ENCODE measurements around the gene MLXIP.
"Not testable (repeated sequence)": the region's sequence is repeated elsewhere in the genome, so short reads cannot be mapped to it uniquely, and the experiment has no call there.

MLXIP gene

DNA sequence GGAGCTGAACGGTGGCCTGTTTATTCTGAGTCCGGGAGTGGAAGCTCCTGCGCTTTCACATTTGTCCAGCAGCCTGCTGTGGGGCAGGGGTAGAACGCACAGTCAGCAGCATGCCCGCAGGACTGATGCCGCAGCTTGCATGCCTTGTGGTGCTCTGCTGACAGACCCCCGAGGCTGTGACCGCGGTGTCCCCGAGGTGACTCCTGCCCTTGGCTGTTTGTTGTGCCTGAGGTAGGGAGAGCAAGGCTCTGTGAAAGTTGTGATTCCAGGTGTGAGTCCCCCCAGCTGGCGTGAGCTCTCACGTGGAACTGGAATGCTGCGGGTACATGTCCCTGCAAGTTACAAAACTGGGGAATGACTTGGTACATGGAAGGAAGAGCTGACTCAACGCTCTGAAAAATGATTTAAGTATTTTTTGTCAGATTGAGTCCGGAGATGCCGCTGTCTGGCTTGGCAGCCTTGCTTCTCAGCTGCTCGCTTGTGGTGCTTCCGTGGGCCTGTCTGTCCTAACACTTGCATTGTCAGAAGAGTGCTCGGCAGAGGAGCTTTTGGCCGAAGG, 18.1 kb downstream of the MLXIP start:
- no peak for DNase-seq (ENCODE audit: low read depth)

DNA sequence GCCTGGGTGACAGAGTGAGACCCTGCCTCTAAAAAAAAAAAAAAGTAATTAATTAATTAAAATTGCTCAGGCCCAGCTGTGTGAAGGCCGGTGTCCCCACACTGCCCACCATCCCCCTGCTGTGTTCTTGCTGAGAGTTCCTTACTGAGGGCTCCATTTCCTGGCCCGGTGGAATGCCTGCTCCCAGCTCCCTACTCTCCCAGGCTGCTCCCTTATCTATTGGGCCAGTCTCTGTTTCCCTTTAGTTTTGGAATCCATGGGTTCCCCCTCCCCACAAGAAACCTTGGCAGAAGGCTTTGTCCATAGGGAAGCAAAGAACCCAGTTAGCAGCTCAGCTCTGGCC, 19.0 kb downstream of the MLXIP start:
- no peak for DNase-seq (ENCODE audit: low read depth)

DNA sequence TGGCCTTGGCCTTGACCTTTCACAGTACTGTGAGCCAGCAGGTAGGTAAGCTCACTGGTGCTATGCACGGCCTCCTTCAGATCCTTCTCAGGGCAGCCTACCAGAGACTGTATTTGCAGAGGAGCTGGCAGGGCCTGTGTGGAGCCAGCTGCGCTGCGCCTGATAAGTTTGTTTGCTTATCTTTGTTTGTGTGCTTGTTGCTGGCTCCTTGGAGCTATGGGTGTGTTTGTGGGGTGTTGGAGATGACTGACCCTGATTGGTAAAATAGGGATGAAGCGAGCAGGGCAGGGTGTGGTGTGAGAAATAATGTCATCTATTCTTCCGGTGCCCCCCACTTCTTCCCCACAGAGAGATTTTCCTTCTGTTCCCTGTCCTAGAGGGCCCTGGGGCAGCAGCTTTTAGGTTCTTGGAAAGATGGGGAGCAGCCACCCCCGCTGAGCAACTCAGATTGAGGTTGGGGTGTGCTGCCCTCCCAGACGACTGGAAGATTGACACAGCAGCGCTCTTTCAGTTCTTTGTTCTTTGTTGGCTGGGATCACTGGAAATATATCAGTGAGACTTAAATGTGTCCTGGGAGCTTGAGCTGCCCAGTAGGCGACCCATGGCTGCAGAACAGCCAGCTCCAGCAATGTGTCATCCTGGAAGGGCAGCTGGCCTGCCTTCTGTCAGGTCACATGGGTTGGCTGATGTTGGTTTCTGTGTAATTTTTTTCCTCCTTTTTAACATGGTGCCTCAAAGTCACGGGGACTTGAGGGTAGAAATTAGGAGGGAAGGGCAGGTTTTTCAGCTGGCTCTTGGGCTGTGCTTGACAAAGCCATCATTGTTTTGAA, 19.6 kb downstream of the MLXIP start:
- no peak for DNase-seq (ENCODE audit: low read depth)

DNA sequence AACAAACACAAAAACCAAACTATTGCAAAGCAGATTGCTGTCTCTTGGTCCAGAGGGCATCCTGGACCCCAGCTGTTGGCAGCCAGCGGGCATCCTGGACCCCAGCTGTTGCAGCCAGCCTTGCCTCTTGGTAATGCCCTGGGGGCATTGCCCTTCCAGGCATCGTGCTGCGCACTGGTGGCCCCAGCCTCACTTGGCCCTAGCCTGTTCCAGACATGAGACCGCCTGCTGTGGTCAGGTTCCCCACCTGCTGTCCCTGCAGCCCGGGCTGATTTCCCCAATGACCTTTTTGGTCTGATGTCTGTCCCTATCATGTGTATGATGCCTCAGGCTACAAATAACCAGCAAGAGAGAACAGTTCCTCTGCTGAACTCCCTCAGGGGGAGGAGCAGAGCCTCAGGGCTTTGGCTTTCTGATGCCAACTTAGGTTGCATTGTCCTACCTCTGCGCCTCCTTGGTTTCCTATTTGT, 20.8 kb downstream of the MLXIP start:
- no peak for DNase-seq (ENCODE audit: low read depth)

DNA sequence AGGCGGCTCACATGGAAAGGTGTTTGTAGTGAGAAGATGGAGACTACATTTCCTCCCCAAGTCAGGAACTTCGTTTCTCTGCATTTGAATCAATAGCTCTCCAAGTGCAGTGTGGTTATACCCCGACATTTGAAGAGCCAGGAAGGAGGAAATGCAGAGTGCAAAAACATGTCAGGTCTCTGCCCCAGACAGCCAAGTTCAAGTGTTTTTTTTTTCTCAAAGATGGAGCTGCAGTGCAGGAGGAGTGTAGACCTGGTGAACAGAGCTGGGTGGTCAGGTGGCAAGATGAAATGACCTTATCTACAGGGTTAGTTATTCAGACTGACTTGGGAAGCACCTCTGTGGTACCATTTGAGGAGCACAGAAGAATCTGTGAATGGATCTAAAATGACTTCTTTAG, 21.3 kb downstream of the MLXIP start:
- DNase-seq (ENCODE audit: low read depth) = no peak

DNA sequence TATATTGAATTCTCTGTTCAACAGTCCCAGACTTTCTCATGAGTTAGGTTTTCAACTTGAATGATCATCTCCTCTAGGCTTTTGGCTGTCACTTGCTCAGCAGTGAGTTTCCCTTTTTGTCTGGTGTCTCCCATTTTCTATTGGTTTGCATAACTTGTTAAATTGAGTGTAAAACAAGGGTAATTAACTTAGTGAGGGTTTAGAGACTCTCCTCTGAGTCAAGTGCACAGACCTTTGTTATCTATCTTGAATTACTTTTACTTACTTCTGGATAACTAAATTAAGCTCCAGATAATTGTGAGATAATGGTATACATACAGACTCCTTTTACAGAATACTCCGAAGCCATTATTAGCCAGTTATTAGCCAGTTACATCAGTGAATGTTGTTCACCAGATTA, 22.0 kb downstream of the MLXIP start:
- DNase-seq (ENCODE audit: low read depth) = no peak

DNA sequence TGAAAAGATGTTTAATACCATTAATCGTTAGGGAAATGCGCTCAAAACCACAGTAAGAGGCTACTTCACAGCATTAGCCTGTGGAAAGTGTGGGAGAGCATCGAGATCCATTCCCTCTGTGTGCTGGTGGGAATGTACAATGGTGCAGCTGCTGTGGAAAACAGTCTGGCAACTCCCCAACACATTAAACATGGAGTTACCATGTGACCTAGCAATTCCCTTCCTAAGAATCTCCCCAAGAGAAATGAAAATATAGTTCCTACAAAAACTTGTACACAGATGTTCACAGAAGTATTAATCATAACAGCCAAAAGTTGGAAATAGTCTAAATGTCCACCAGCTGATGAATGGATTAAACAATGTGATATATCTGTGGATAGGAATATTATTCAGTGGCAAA, 23.8 kb downstream of the MLXIP start:
- no peak for DNase-seq (ENCODE audit: low read depth)

DNA sequence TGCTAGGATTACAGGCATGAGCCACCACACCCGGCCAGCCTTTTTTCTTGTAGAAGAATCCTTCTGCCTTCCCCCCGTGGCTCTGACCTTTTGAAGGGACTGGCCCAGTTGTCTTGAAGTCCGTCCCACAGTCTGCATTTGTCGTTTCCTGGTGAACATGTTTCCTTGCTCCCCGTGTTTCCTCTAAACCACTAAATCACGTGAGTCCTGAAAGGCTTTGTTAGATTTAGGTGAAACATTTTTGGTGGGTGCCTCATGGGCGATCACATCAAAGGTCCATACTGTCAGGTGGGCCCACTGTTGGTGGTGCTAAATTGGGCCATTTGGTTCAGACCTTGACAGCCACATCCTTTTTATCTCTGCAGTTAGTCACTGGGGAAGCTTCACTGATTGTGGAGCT, 26.3 kb downstream of the MLXIP start:
- DNase-seq (ENCODE audit: low read depth) = no peak

DNA sequence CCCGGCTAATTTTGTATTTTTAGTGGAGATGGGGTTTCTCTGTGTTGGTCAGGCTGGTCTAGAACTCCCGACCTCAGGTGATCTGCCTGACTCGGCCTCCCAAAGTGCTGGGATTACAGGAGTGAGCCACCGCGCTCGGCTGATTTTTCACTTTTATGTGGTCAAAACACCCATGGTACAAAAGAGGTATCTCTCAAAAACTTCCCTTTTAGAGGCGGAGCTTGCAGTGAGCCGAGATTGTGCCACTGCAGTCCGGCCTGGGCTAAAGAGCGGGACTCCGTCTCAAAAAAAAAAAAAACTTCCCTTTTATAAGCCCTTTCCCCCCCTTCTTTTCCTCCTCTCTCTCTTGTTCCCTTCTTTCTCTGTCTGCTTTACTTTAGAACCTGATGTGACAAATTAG, 26.9 kb downstream of the MLXIP start:
- not testable (repeated sequence) for DNase-seq (ENCODE audit: low read depth)

DNA sequence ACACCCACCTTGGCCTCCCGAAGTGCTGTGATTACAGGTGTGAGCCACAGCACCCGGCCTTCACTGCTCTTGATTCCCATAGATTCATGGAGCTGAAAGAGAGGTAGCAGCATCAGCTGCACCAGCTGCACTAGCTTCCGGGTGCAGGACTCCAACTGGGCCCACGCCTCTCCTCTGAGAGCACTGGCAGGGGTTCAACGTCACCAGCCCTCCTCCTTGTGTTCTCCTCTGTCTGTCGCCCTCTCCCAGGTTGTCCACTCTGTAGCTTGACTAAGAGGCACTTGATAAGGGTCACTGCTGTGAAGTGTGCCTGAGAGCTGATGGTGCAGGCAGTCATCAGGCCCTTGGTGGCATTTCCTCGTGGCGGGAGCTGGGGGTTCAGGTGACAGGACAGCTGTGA, 28.3 kb downstream of the MLXIP start:
- no peak for DNase-seq (ENCODE audit: low read depth)

DNA sequence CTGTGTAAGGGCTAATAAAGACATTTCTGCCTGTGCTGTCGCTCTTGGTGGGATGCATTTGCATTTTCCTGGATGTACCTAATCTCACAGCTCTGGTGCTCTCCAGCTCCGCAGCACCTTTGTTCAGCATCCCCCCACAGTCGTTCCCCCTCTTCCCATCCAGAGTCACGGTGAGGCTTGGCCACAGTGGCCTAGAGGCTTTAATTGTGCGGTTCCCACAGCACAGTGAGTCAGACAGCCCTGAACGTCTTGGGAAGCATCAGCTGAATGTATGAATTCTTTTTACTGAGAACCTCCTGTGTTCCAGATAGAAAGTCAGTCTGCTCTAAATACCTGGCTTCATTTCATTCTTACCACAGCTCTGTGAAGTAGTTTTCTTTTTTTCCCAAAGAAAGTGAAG, 28.7 kb downstream of the MLXIP start:
- no peak for DNase-seq (ENCODE audit: low read depth)

DNA sequence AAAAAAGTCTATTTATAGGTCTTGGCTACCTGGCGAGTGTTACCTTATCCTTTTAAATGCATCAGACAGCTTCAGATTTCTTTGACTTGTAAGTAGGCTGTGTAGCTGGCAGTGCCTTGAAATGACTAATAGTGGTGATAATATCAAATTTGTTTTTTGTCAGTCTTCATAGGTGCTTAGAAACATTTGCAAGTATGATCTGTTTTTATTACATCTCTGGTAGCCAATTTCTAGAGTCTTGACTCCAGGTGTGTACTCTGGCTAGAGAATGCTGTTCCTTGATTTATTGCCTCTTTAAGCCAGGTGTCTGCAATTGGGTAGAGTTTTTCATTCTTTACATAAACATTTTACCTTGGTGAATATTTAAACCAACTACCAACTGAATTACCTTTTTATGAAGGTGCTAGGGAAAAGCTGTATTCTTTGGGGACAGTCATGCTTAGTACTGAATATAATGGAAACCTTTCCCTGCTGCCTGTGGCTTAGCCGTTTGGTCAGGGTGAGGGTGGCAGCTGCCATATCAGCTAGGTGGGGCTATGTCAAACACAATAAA, 32.6 kb downstream of the MLXIP start:
- no peak for DNase-seq (ENCODE audit: low read depth)

DNA sequence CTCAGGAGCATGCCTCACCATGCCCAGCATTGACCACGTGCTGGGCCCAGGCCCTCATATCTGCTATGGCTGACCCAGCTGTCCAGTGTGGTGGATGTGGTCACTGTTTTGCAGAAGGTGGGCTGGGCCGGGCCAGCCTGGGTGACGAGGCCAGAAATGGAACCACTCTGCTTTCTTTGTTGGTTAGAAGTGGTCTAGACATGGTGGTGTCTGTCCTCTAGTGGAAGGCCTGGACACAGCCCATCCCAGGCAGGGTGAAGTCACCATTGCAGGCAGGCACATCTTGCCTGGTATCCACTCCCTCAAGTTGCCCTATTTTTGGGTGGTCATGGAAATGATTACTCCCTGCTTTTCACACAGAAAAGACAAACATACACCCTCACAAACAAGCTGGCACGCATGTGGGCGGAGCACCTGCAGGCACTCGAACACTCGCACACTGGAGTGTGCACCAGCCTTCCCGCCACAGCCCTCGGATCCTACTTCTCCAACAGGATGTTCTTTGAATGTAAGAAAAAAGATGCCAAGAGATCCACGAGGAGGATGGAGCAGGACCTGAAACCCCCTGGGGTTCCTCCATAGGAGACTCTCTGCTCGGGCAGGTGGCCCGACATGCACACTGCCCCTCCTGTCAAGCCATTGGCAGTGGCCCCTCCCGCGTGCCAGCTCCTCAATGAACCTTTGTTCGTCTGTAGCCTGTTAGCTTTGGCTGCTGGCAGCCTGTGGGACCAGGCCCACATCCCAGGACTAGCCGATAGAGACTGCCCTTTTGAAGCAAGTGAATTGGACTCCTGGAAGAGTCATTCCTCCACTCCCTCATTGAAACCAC, 38.4 kb downstream of the MLXIP start:
- DNase-seq (ENCODE audit: low read depth) = no peak

DNA sequence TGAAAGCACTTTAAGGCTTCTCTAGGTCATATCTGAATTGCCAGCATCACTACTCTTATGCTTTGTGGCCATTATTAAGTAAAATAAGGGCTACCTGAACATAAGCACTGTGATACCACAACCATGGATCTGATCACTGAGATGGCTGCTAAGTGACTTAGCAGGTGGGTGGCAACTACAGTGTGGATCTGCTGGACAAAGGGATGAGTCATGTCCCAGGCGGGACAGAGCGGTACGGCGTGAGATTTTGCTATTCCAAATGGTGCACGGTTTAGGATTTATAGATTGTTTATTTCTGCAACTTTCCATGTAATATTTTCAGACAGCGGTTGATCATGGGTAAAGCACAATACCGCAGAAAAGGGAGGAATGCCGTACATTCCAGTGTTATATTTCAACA, 39.4 kb downstream of the MLXIP start:
- DNase-seq (ENCODE audit: low read depth) = no peak

DNA sequence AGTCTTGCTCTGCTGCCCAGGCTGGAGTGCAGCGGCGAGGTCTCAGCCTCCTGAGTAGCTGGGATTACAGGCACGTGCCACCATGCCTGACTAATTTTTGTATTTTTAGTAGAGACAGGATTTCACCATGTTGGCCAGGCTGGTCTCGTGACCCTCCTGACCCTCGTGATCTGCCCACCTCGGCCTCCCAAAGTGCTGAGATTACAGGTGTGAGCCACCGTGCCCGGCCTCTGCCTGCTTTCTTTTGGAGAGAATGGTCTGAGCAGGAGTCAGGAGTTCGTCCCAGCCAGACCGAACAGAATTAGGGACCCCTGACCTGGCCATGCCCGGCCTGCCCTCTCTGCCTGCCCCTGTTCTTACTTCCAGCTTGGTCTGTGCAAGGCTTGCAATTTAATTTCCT, 42.8 kb downstream of the MLXIP start:
- DNase-seq (ENCODE audit: low read depth) = not testable (repeated sequence)

DNA sequence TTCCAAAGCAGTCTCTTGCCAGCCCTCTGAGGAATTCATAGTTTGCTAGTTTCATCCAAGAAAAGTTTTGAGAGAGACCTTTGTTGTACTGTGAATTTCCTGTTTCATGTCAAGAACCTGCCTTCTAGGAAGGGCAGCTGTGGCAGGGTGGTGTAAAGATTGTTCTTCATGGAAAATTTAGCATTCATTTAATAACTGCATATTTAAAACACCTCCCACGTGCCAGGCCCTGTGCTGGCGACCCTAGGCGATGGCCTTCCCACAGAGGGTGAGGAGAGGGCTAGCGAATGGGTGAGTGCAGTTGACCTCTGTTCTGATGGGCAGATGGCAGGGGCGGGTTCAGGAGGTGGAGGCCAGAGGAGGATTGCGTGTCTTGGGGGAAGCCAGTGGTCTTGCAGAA, 43.2 kb downstream of the MLXIP start:
- no peak for DNase-seq (ENCODE audit: low read depth)

DNA sequence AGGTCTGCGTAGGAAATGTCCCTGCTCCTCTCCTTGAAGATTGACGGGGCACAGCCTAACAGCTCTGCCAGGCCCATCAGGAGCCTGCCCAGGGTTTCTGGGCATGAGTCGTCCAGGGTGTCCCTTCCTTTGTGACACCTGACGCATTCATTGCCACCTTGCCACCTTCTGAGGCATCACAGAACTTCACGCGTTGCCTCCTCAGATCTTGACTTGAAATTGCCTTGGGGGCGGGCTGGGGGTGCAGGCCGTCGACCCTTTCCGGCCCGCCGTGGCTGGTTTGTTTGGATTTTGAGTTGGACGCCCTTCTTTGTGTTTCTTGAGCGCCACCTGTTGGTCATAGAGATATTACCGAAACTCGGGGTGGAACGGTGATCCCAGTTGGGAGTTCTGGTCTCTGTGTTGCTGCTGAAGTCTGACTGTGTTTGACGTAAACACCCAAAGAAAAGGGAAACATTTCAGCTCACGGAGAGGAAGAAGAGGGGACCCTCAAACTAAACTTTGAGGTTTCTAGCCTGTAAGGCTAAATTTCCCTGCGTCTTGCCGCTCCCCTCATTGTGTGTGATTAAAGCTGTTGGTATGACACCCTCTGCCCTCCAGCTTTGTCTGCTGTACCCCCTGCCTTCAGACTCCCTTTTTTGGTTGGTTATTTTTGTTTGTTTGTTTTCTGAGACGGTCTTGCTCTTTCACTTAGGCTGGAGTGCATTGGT, 44.6 kb downstream of the MLXIP start:
- peak; percentile 36 for DNase-seq (ENCODE audit: low read depth)

DNA sequence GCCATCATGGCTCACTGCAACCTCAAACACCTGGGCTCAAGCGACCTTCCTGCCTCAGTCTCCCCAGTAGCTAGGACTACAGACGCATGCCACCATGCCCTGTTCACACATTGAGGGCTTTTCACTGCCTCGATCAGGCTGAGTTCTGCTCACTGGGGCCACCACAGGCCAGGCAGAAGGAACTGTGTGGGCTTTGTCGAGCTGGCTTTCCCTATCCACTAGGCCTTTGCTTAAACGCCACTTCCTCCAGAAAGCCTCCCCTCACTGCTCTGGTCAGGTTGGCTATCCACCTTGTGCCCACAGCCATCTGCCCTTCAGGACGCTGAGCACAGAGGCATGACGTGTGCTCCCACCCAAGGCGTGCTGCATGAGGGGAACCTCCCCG, 45.2 kb downstream of the MLXIP start:
- DNase-seq (ENCODE audit: low read depth) = no peak

DNA sequence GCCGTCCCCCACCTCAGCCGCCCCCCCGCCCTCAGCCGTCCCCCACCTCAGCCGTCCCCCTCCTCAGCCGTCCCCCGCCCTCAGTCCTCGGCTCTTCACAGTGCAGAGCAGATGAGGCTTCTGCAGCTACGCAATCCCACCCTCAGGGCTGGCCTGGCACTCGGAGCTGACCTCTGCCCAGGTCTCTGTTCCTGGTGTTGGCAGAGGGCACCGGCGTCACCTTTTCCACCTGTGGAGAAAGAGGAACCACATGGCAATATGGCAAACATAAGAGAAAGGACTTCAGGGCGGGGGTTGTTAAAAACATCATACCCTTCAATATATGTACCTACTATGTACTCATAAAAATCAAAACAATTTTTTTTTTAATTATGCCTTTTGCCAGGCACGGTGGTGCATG, 45.8 kb downstream of the MLXIP start:
- DNase-seq (ENCODE audit: low read depth) = no peak

DNA sequence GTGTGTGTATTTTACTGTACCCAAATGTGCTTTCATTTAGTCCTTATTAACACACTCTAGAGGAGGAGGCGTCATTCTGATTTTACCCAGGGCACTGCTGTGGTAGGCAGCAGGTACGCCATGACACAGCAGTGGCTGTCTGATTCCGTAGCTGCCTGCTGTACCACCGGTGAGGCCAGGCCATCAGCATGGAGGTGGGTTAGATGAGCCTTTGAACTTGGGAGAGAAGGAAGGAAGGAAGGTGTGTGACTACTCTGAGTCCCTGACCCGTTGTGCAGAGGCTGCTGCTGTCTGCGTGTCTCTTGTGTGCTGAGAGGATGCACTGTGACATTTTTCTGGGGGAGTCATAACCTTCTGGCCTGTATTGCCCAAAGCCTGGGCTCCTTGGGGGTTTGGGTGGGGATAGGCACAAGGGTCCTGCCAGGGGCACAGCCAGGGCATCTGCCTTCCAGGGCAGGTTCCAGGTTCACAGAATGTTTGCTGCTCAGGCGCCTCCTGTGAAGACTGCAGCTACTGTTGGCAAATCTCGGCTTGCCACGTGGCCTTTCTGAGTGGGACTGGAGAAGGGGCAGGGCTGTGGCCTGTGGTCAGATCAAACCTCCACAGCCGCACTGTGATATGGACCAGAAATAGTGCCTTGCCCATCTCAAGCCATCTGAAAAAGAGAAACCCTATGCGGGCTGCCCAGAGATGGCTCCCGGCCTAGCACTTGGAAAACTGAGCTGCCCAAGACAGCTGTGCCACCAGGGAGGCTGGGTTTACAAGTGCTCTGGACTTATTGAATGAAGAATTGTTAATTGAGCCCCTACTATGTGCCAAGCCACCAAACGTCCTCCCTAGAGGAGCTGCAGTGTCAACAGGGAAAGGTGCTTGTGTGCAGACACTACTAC, 47.1 kb downstream of the MLXIP start:
- DNase-seq (ENCODE audit: low read depth) = no peak

DNA sequence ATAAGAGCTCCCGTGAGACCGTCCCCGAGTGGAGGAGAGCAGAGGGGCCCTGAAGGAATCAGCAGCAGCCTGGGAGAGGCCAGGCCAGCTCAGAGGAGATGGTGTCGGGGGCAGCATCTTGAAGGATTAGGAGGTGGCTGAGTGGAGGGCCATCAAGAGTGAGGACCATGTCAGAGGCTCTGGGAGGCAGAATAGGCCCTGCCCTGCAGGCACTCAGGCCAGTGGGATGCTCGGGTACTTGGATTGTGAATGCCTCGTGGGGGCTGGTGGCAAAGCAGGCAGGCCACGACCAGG, 47.7 kb downstream of the MLXIP start:
- no peak for DNase-seq (ENCODE audit: low read depth)

All from fibroblast of the conjunctiva (primary cell).